ENCODE results near the gene ASIP. TPM values are rescaled to one million over a fixed set of nuclear protein-coding genes. Genes with fewer than 3 reads are reported as not detected.

The ASIP gene
- total RNA-seq, 1 donor from 2014 or later, result 0.55 TPM

- no peak for ATAC-seq
- DNase-seq (ENCODE audit: low spot score), result no peak
Measured at GRCh38 chr20:34309691-34310090, 68.5 kb downstream of the ASIP start.

DNA sequence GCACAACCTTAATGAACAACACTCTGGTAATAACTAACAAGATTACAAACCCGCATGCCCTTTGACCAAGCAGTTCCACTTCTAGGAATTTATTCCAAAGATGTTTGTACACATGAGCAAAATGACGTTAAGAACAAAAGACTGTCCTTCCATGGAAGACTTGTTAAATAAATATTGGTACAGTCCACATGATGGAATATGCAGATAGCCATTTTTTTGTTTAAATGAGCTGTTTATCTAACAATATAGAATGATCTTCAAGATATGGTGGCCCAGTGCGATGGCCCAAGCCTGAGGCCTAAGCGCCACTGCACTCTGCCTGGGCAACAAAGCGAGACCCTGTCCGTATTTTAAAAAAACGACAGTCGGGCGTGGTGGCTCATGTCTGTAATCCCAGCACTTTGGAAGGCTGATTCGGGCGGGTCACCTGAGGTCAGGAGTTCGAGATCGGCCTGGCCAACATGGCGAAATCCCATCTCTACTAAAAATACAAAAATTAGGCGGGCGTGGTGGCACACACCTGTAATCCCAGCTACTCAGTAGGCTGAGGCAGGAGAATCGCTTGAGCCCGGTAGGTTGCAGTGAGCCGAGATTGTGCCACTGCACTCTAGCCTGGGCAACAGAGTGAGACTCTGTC, 69.4 kb downstream of the ASIP start:
- DNase-seq (ENCODE audit: low spot score) (peak; percentile 61), ATAC-seq (peak; percentile 4)

DNA sequence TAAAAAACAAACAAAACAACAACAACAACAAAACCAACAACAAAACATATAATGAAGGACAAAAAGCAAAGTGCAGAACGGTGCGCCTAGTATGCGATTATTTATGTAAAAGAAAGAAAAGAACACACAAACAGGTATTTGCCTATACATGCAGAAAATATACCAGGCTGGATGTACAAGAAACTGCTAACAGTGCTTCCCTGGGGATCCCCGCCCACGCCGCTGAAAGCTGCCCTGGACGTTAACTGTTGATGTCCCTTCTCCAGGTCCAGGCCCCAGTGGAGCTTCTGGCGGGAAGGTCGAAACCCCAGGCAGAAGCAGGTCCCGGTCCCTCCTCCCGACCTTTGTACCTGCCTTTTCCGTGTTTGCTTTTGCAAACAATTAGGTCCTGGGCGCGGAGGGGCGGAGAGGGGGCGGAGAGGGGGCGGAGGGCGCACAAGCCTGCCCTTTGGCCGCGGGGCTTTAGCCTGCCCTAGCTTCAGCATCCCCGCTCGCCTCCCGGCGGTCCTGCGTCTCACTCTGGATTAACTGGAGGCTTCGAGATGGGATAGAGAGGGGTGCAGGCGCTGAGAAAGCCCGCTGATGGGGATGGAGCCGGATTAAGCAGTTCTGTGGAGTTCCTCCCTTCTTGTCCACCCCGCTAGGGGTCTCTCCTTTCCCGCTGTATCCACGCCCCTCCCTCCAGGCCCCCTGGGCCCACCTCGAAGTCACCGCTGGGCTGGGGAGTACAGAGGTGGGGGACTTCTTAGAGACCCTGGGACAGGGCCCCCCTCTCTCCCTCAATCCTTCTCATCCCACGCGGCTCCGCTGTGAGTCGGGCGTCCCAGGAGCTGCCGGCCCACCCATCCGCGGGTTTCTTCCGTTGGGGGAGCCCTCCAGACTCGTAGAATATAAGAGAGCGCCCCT, 70.1 kb downstream of the ASIP start:
- peak; percentile 98 for DNase-seq (ENCODE audit: low spot score)
- peak; percentile 76 for ATAC-seq

DNA sequence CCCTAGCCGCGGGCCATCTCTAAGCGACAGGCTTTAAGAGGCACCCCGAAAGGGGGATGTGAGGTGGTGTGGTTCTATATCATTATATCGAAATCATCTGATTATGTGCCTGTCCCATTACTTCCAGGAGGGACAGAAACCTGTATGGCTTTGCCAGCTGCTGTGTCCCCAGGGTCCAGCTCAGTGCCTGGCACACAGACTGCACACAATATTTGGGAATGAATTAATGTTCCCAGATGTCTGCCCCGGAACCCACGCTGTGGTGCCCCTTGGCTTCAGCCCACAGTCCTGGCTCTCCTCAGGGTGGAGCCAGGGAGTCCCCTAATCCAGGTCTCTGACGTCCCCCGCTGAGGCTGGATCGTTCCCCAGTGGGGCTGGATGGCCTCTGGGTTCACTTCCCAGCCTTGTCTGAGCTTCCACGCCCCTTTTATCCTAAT, 70.8 kb downstream of the ASIP start:
- ATAC-seq (peak; percentile 68), DNase-seq (ENCODE audit: low spot score) (peak; percentile 87)

GRCh38 chr20:34312544-34313217, 71.5 kb downstream of the ASIP start:
- peak; percentile 81 for ATAC-seq
- DNase-seq (ENCODE audit: low spot score), result peak; percentile 92

- DNase-seq (ENCODE audit: low spot score), result no peak
- no peak for ATAC-seq
Measured at GRCh38 chr20:34315236-34315635, 74.0 kb downstream of the ASIP start.

DNA sequence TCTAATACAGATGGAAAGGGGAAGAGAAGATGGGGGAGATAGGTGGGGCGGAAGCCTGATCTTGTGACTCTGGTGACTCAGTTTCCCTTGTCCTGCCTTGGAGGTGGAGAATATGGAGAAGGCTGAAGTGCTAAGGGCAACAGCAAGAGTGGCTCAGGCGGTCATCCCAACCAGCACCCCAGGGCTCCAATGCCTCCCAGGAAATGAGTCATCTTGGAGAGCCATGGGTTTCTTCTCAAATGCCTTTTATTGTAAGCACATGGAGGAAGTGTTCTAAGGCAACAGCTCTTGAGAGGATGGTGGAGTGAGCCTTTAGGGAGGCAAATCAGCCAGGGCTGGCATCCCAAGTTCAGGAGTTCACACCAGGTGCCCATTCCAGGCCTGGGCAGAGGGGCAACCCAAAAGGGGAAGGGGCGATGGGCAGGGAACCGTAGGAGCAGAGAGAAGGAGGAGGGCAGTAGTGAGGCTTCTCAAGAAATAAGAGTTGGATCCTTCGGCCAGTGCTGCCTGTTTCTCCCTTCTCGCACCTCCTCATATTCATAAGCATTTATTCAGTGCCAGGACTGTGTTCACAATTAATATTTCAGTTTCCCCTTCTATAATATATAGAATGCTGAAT, 75.1 kb downstream of the ASIP start:
- ATAC-seq (no peak), DNase-seq (ENCODE audit: low spot score) (no peak)

Other genes starting within 250 kb of the ASIP start
- gene RALY, start 247.5 kb upstream of the ASIP start, total RNA-seq, result 26.8 TPM
- gene EIF2S2, start 129.2 kb upstream of the ASIP start, total RNA-seq, result 20.2 TPM
- gene AHCY, start 61.9 kb downstream of the ASIP start, total RNA-seq, result 115 TPM
- 45.6 TPM for gene ITCH, start 121.8 kb downstream of the ASIP start, total RNA-seq

All from left lobe of liver (tissue), 2 donors.